MM.1S (cell line): ENCODE measurements around the gene BICD1.

Experiments used
- EZH2 ChIP-seq: fragments of 300-600 bp; sonication (generic); optimal IDR thresholded peaks from 2 replicates; pipeline ENCODE3; 2017; ENCODE audit warnings: low read depth, mild to moderate bottlenecking, antibody characterized with exemption, low read length, mixed read lengths
- EZH2phosphoT487 ChIP-seq: fragments of 300-600 bp; sonication (generic); IDR thresholded peaks from 2 replicates; pipeline ENCODE4 v1.6.1; 2018; ENCODE audit warnings: antibody characterized with exemption, low read length
- TF ChIP-seq, protein P1 (sequence below): fragments of 300-600 bp; sonication (generic); IDR thresholded peaks from 2 replicates; pipeline ENCODE4 v1.5.1; 2016; ENCODE audit warnings: antibody characterized with exemption, low read length, mixed read lengths

DNA sequence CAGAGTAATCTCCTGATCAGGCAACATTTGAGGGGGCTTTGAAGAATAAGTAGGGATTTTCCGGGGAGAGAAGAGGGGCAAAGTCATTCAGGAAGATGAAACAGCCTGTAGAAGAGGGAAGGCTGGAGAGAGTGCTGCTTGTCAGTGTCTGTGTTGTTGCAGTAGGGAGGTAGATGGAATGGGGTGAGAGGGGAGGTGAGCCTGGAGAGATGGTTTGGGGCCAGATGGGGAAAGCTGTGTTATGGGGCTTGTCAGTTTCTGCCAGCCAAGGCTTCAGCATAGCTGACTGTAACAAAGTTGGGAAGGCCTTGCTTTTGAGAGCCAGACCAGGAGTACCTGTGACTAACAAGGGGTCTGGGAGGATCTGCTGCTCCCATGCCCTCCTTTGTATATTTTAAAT, 18.0 kb downstream of the BICD1 start:
- TF ChIP-seq, protein P1, sequence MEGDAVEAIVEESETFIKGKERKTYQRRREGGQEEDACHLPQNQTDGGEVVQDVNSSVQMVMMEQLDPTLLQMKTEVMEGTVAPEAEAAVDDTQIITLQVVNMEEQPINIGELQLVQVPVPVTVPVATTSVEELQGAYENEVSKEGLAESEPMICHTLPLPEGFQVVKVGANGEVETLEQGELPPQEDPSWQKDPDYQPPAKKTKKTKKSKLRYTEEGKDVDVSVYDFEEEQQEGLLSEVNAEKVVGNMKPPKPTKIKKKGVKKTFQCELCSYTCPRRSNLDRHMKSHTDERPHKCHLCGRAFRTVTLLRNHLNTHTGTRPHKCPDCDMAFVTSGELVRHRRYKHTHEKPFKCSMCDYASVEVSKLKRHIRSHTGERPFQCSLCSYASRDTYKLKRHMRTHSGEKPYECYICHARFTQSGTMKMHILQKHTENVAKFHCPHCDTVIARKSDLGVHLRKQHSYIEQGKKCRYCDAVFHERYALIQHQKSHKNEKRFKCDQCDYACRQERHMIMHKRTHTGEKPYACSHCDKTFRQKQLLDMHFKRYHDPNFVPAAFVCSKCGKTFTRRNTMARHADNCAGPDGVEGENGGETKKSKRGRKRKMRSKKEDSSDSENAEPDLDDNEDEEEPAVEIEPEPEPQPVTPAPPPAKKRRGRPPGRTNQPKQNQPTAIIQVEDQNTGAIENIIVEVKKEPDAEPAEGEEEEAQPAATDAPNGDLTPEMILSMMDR: no peak
- no peak for TF ChIP-seq EZH2
- TF ChIP-seq EZH2phosphoT487: no peak
